Measurements from ENCODE around the gene OOSP4B. TPM values are rescaled to one million over a fixed set of nuclear protein-coding genes. Genes with fewer than 3 reads are reported as not detected.

OOSP4B gene
- total and polyA plus RNA-seq, 2 of the 8 experiments (the other 6 are each of a cell fraction or from before 2014, with no cell fraction given), result not detected

- H3K4me3 ChIP-seq (ENCODE audit: extremely low read depth in 1 of 4, insufficient read depth in 2 of 4, low read depth in 3 of 4, low read length in 4 of 4), result no peak overlapping the region
- H3K9ac ChIP-seq (replicated peaks in 1 of 4; ENCODE audit: extremely low read depth in 1 of 4, low read depth in 3 of 4, low read length in 3 of 4), result no peak overlapping the region
- DNase-seq (ENCODE audit: low read depth in 1 of 2, low spot score in 2 of 2) (no peak), FAIRE-seq (no peak)
- no peak overlapping the region for H3K56ac ChIP-seq (replicated peaks; ENCODE audit: insufficient read length, low read depth, low read length)
- H3K4ac ChIP-seq (replicated peaks; ENCODE audit: insufficient read length, low read depth, low read length), result no peak overlapping the region
- no peak overlapping the region for H3K14ac ChIP-seq (ENCODE audit: insufficient read length)
- no peak overlapping the region for H2AFZ ChIP-seq (ENCODE audit: low read length)
- H2BK5ac ChIP-seq (ENCODE audit: low read depth, low read length), result no peak overlapping the region
- H3K79me1 ChIP-seq (ENCODE audit: low read depth, low read length), result no peaks in the 10 kb centered on the region
- TF ChIP-seq KDM5A (IDR thresholded peaks at IDR 0.05; ENCODE audit: low read length), result no peak
- TF ChIP-seq EP300 (IDR thresholded peaks at IDR 0.05; ENCODE audit: borderline replicate concordance in 1 of 2, low read depth in 2 of 2, low read length in 2 of 2), result no peak
- no peak for TF ChIP-seq RXRA (IDR thresholded peaks at IDR 0.05; ENCODE audit: insufficient read depth, low read depth, low read length)
- TF ChIP-seq SP2 (IDR thresholded peaks at IDR 0.05; ENCODE audit: low read length), result no peak
- no peak for TF ChIP-seq SIX5 (IDR thresholded peaks at IDR 0.05; ENCODE audit: low read depth, low read length)
- no peak for TF ChIP-seq JUND (IDR thresholded peaks at IDR 0.05; ENCODE audit: low read length)
- TF ChIP-seq, protein P1, sequence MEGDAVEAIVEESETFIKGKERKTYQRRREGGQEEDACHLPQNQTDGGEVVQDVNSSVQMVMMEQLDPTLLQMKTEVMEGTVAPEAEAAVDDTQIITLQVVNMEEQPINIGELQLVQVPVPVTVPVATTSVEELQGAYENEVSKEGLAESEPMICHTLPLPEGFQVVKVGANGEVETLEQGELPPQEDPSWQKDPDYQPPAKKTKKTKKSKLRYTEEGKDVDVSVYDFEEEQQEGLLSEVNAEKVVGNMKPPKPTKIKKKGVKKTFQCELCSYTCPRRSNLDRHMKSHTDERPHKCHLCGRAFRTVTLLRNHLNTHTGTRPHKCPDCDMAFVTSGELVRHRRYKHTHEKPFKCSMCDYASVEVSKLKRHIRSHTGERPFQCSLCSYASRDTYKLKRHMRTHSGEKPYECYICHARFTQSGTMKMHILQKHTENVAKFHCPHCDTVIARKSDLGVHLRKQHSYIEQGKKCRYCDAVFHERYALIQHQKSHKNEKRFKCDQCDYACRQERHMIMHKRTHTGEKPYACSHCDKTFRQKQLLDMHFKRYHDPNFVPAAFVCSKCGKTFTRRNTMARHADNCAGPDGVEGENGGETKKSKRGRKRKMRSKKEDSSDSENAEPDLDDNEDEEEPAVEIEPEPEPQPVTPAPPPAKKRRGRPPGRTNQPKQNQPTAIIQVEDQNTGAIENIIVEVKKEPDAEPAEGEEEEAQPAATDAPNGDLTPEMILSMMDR (IDR thresholded peaks at IDR 0.05; ENCODE audit: control extremely low read depth in 1 of 3, insufficient read depth in 1 of 3, low read depth in 1 of 3, low read length in 3 of 3), result no peak
- H3K9me3 ChIP-seq (ENCODE audit: insufficient read depth in 2 of 2, low read depth in 1 of 2, low read length in 1 of 2), result no peaks in the 10 kb centered on the region
- H2AK5ac ChIP-seq (ENCODE audit: low read depth, low read length), result no peak overlapping the region
- H3K18ac ChIP-seq (ENCODE audit: extremely low read depth, low read length), result no peak overlapping the region
- H3K79me2 ChIP-seq (ENCODE audit: control insufficient read depth in 1 of 2, insufficient read depth in 2 of 2, low read length in 2 of 2), result no peaks in the 10 kb centered on the region
- H2BK20ac ChIP-seq (ENCODE audit: low read length), result no peak overlapping the region
- ChIA-PET CTCF (ENCODE audit: partially characterized antibody) (no interaction called here), POLR2A (ENCODE audit: partially characterized antibody) (no interaction called here)
- no peaks in the 10 kb centered on the region for H4K20me1 ChIP-seq (replicated peaks in 1 of 2; ENCODE audit: control insufficient read depth in 1 of 2, insufficient read depth in 2 of 2, low read length in 2 of 2)
- 94% methylated on average over 1 of the region's 1 CpG; no CpG with 5 or more reads in 1 of the 2 experiments for WGBS, 2 experiments (ENCODE audit: extremely low coverage in 1 of 2, insufficient coverage in 1 of 2, insufficient read length in 1 of 2, insufficient replicate concordance in 2 of 2, low coverage in 1 of 2, low lambda C conversion rate in 2 of 2, missing lambda C conversion rate in 1 of 2)
- no peaks in the 10 kb centered on the region for H3K23me2 ChIP-seq (ENCODE audit: low read depth, low read length)
- no peak overlapping the region for H4K91ac ChIP-seq (replicated peaks; ENCODE audit: insufficient read length, low read length)
- H2BK12ac ChIP-seq (ENCODE audit: low read depth, low read length), result no peak overlapping the region
- no peak overlapping the region for H3K27ac ChIP-seq (ENCODE audit: low read depth, low read length)
- no peak overlapping the region for H2BK15ac ChIP-seq (ENCODE audit: low read length)
- H4K8ac ChIP-seq (ENCODE audit: extremely low read depth, insufficient read depth, low read length), result no peak overlapping the region
- no peak overlapping the region for H2BK120ac ChIP-seq (replicated peaks; ENCODE audit: low read depth, low read length)
- peaks cover 0 to 7% (median 0%) of the 10 kb centered on the region in 4 experiments; a peak in 1 of 7 replicates for H3K4me1 ChIP-seq (replicated peaks in 1 of 4; ENCODE audit: control insufficient read depth in 3 of 4, insufficient read depth in 4 of 4, low read length in 3 of 4)
- no peak overlapping the region for H3K4me2 ChIP-seq (ENCODE audit: insufficient read depth in 1 of 2, low read depth in 2 of 2, low read length in 2 of 2)
- H4K5ac ChIP-seq (ENCODE audit: insufficient read length, low read depth, low read length), result no peak overlapping the region
- no peaks in the 10 kb centered on the region for H3K36me3 ChIP-seq (ENCODE audit: control insufficient read depth in 2 of 4, insufficient read depth in 4 of 4, low read length in 3 of 4)
- H3K27me3 ChIP-seq (replicated peaks in 1 of 4; ENCODE audit: control insufficient read depth in 3 of 4, extremely low read depth in 1 of 4, insufficient read depth in 3 of 4, low read length in 3 of 4), result no peaks in the 10 kb centered on the region
- H3K23ac ChIP-seq (ENCODE audit: insufficient read length), result no peak overlapping the region
Observed at GRCh38 chr11:59968395-59968783, 48.6 kb upstream of the OOSP4B start.

Data from H1 (cell line).